Activated CD4-positive, CD25-positive, alpha-beta regulatory T cell treated with anti-CD3 and anti-CD28 coated beads, Interleukin-2, amount 50 U/mL, for 16 hours (primary cell): ENCODE results near the gene LIN37.
"Not testable (repeated sequence)": the region's sequence is repeated elsewhere in the genome, so short reads cannot be mapped to it uniquely, and the experiment has no call there.

Experiments used
- DNase-seq: peaks from one replicate; pipeline ENCODE4 v3.0.0-alpha.2; 2020; ENCODE audit warnings: low read depth, low spot score

Gene LIN37

DNA sequence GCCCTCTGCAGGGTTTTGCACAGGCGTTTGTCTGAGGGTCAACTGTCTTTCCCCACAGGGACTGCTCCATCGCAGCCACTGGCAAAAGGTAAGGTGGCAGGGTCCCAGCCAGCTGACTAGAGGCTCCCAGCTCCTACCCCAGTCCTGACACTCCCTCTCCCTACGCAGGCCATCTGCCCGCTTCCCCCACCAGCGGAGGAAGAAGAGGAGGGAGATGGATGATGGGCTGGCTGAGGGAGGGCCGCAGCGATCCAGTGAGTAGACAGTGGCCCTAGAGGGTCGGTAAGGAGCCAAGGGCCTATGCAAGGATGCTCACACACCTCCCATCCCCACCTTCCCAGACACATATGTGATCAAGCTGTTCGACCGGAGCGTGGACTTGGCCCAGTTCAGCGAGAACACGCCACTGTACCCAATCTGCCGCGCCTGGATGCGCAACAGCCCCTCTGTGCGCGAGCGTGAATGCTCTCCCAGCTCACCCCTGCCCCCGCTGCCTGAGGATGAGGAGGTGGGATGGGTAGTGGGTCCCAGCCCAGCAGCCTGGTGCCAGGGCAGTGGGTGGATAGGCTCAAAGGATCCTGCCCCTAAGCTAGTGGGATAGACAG, 4.5 kb downstream of the LIN37 start:
- no peak for DNase-seq

DNA sequence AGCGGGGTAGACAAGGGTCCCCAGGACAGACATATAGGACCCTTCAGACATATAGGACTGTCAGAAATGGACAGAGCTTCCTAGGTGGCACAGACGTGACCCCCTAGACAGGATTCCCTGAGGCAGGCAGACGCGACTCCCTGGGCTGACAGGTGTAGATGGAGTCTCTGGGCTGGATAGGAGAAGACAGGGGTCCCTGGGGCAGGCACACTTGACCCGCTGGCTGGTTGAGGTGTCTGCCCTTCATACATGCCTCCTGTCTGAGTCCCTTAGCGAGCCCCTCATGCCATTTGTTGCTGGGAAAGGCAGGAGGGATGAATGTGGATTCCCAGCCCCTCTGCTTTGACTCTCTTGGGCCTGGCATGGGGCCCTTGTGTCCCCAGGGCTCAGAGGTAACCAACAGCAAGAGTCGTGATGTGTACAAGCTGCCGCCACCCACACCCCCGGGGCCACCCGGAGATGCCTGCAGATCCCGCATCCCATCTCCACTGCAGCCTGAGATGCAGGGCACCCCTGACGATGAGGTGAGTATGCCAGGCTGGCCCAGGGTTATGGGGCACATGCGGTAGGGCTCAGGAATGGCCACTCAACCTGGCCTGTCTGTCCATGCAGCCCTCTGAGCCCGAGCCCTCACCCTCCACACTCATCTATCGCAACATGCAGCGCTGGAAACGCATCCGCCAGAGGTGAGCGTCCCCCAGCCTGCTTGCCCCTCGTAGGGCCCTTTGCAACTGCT, 5.4 kb downstream of the LIN37 start:
- no peak for DNase-seq

DNA sequence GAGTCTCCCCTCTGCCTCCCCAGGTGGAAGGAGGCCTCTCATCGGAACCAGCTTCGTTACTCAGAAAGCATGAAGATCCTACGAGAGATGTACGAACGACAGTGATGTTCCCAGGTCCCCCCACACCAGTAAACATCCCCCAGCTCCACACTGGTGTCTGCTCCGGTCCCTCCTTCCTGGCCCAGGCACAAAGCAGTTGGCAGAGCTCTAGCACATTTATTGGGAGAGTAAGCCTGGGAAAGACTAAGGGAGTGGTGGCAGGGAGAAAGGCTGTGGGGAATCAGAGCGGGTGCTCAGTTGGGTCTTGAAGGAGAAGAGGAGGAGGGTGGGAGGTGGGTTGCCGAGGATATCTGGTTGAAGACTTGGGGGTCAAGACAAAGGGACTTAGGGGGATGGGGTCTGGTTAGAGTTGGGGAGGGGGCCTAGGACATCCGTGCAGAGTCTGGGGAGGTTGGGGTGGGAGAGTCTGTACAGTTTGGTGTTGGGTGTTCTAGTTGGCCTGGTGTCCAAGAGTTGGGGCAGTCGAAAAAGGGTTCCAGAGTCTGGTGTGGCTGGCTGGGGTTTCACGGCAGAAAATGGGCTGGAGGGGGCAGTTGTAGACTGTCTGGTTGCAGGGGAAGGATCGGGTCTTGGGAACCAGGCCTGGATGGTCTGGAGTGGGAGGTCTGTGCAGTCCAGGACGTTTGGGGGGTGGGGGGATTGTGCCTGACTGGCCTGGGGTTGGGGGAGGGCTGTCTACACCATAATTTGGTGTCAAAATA, 6.2 kb downstream of the LIN37 start:
- DNase-seq: no peak

DNA sequence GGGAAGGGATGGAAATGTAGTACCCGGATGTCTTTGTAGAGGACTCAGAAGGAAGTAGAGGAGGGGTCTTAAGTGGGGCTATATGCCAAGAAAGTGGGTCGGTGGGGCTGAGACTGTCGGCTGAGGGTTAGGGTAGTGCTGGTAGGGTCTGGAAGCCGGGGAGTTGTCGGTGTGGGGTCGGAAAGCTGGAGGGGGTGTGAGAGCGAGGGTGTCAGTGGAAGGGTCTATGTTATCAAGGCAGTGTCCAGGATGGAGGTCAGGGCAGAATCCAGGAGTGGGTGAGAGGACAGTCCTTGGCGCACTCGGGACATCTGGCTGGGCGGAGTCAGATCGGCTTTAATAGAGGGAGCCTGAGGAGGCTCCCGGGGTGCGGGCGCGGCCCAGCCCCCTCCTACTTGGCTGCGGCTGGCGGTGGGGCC, 6.8 kb downstream of the LIN37 start:
- no peak for DNase-seq

DNA sequence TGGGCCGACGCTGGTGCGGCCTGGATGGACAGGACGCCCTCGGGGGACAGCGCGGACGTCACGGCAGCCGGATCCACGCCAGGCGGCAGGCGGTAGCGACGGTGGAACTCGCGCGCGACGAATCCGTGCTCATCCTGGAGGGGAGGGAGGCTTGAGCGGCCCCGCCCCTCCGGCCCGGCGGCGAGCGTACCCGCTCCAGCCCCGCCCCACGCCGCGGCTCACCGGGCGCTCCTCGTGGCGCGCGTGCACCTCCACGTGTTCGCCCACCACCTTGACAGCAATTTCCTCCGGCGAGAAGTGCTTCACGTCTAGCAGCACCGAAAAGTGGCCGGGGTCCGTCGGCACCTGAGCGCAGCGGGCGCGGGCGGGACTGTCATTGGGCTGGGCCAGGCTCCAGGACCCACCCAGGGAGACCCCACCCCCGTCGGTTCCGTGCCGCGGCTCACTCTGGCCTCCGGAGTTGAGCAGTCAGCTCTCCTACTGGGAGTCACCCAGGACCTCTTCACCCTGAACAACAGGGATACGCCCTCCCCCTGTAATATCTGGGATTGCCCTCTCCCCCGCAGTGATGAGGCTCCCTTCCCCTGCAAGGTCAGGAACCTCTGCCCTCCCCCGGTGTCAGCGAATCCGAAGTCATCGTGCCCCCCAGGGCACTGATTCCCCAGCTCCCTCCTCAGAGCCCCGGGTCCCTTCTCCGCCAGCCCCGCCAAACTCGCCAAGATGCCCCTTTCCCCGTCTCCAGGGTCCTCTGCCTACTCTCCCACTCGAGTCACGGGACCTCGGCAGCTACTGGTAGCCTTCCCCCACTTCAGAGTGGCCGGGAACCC, 7.4 kb downstream of the LIN37 start:
- DNase-seq: no peak

DNA sequence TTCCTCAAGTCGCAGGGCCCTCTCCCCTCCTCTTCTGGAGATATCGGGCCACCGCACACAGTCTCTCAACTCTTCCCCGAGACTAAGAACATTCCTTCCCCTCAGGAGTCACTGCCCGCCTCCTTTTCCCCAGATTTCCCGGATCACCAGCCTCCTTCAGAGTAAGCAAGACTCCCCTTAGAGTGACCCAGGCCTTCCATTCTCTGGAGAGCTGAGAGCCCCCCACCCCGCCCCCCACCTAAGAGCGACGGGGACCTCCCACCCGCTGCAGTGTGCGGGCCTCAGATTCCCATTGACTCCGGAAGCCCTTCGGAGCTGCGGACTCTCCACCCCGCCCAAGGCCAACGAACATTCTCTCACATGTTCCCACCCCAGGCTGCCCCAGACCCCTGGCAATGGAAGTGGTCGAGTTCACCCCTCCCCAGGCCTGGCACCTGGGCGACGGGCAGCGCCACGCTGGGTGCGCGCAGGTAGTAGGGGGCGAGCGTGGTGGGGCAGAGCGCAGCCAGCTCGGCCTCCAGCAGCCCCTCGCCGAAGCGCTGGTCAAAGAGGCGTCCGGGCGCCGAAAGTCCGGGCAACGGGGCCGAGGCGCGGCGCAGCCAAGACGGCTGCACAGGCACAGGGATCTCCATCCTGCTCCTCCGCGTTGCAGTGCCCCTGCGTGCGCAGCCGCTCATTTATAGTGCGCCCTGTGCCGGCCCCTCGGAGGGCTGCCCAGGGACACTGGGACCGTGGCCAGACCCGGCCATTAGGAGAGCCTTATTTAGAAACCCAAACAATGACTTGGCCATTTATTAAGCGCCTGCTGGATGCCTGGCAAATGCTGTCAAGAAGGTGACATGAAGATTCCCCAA, 8.2 kb downstream of the LIN37 start, which contains the start of gene HSPB6:
HSPB6 (minus strand) TSS at position 653 of the 854 bp plus-strand sequence; CDS start at position 632, 21 bp downstream.
- no peak for DNase-seq

DNA sequence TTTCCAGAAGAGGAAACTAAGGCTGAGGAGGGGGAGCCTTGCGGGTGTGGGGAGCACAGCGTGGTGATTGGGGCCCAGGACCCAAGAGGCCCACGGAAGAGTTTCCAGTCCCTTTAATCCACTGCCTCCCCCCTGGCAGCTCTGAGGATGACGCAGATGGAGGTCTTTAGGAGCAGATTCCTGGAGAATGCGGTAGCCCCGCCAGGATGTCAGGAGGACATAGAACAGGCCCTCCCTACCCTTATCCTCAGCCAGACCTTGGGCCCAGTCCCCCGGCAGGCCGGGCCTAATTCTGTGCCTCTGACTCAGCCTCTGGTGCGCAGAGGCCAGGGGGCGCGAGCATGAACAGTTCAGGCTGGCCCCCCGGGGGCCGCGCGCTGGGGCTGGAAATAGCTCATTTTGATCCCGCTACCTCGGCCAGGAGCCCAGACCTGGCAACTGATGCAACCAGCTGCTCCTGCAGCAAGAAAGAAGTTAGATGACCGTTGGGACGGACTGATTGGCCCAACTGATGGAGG, 8.9 kb downstream of the LIN37 start:
- DNase-seq: no peak

DNA sequence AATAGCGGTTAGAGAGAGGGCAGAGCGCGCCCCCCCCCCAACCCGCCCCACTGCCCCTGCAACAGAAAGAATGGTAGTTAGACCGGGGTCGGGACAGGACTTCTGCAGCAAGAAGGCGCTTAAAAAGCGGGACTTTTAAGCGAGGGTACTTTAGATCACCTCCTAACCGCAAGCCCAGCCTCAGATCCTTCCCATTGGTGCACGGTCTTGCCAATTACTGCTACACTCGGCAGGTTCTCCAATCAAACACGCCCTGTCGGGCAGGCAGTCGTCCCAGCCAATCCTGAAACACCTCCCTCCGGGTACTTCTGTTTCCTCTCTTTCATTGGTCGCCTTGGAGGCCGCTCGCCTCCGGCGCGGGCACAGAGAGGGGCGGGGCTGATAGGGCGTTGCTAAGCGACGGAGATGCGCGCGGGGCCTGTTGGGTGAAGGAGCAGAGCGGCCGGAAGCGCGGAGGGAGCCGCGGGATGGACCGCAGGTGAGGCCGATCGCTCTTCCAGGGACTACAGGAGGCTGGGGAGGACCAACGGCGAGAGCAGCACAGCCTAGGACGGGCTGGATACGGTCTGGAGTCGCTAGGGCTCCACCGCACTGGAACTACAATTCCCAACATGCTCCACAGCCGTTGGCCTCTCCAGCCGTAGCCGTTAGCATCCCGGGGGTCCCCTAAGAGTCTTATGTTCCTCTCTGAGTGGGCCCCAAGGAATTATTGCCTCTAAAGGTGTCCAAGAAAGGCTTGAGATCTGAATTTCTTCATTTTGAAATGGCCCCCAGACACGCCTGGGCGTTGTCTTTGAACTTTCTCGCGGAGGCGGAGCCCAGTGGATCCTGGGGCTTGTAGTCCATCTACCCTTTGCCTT, 9.6 kb downstream of the LIN37 start, which contains the start of gene PROSER3:
PROSER3 (plus strand) TSS at position 428 of the 860 bp plus-strand sequence; CDS start at position 468, 40 bp downstream.
- DNase-seq: peak; percentile 97

DNA sequence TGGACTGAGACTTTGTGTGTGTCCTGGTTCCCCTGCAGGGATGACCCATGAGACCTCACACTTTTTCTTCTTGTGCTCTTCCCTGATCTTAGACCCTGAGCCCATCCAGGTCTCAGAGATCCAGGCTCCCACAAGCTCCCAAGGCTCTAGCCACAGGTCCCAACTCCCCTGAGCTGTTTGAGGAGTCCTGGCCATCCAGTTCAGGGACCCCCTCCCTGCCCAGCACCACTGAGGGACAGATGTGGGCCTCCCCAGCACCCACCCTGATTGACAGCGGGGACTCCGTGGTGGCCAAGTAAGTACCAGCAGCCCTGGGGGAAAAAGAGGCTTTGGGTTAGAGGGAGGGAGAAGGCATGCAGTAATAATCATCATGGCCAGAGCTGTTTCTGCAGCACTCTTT, 11.3 kb downstream of the LIN37 start:
- DNase-seq: no peak

DNA sequence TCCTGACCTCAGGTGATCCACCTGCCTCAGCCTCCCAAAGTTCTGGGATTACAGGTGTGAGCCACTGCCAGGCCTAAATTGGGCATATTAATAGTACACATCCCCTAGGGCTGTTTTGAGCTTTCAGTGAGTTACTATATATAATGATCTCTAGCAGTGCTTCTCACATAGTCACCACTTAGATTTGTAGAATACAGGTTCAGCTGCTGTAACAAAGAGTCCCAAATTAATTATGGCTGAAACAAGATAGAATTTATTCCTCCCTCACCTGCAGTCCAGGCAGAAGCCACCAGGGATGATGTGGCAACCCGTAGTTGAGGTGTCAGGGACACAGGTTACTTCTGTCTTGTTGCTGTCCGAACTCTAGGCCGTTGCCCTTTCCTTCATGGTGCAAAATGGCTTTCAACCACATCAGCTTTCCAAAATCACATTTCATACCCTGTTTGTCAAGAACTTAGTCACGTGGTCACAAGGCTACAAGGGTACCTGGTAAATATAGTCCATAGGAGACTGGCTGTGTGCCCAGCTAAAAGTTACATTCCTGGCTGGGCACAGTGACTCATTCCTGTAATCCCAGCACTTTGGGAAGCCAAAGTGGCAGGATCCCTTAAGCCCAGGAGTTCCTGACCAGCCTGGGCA, 12.5 kb downstream of the LIN37 start:
- DNase-seq: no peak

DNA sequence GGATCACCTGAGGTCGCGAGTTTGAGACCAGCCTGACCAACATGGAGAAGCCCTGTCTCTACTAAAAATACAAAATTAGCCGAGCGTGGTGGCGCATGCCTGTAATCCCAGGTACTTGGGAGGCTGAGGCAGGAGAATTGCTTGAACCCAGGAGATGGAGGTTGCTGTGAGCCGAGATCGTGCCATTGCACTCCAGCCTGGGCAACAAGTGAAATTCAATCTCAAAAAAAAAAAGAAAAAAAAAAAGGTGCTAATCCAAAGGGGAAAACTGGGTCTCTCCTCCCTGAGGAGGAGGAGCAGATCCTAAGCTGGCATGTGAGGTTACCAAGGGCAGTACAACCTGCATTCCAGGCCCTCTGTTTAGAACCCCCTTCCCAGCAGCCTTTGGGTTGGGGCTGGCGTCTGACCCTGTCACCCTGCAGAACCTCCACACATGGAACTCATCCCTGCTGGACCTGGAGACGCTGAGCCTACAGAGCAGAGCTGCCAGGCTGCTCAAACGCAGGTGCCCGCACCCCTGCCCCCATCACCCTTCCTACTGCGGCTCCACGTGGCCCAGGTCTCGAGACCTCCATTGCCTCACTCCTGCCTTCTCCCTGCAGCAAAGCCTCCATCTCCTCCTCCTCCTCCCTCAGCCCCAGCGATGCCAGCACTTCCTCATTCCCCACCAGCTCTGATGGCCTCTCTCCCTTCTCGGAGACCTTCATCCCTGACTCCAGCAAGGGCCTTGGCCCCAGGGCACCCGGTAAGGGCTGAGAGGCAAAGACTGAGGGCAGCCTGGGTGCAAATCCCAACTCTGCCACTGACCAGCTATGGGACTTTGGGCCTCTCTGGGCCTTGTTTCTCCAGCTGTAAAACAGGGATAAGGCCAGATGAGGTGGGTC, 16.3 kb downstream of the LIN37 start:
- DNase-seq: no peak

DNA sequence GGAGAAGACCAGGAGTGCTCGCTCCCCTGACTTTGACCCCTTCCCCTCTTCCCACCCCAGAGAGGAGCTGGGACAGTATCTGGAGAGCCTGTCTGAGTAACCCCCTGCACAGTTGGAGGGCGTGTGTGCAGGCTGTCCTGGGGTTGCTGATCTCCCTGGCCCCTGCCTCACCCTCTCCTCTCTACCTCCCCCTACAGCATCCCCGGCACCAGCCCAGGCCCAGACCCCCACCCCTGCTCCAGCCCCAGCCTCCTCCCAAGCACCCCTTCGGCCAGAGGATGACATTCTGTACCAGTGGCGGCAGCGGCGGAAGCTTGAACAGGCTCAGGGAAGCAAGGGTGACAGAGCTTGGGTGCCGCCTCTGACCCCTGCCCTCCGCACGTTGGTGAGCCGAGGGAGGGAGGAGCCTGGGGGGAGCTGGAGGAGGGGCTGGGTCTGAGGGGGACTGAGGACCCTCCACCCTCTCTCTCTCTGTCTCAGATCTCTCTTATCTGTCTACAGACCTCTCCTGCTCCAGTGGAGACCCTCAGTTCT, 18.3 kb downstream of the LIN37 start:
- no peak for DNase-seq

DNA sequence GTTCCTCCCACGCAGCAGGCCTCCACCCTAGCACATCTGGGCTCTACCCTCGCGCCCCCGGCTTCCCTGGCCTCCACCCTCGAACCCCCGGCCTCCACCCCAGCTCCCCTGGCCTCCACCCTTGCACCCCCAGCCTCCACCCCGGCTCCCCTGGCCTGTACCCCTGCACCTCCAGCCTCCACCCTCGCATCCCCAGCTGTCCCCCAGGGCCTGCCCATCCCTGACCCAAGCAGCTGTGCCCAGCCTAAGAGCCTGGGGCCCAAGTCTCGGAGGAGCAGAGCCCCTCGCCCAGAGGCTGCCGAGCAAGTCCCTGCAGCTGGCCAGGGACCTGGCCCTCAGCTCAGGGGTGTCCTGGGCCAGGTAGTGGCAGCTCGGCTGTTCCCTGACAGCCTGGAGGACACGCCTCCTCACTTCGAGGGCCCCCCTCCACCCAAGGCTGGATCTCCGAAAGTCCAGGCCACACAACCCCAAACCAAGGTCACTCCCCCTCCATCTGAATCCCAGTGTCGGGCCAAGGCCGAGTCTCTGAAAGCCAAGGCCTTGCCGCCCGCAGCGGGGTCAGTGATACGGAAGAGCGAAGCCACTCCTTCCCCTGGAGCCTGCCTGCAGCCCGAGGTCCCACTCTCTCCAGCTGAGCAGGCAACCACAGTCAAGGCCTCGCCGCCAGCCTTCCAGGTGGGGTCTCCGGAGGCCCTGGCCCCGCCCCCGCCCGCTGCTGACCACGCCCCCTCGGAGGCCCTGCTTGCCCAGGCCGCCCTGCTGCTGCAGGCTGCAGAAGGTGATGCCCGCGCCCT, 19.1 kb downstream of the LIN37 start:
- DNase-seq: no peak

DNA sequence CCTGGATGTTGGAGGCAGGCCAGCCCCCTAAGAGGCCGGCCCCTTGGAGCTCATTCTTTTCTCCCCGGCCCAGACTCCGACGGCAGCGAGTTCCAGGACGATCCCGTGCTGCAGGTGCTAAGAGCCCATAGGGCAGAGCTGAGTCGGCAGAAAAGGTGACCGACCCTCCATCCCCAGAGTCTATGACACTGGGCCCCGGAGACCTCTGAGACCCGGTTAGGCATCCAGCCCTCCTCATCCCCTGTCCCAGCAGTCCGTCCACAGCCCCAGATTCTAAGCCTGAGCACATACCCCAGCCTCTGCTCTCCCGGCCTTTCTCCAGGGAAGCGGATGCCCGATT, 19.7 kb downstream of the LIN37 start:
- no peak for DNase-seq

DNA sequence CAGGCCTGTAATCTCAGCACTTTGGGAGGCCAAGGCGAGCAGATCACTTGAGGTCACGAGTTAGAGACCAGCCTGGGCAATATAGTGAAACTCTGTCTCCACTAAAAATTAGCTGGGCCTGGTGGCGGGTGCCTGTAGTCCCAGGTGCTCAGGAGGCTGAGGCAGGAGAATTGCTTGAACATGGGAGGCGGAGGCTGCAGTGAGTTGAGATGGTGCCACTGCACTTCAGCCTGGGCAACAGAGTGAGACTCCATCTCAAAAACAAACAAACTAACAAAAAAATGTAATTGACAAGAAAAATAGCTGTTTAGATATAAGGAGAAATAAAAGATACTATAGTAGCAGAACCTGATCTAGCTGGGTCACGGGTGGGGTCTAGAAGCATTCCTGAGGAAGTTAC, 24.0 kb downstream of the LIN37 start:
- not testable (repeated sequence) for DNase-seq

DNA sequence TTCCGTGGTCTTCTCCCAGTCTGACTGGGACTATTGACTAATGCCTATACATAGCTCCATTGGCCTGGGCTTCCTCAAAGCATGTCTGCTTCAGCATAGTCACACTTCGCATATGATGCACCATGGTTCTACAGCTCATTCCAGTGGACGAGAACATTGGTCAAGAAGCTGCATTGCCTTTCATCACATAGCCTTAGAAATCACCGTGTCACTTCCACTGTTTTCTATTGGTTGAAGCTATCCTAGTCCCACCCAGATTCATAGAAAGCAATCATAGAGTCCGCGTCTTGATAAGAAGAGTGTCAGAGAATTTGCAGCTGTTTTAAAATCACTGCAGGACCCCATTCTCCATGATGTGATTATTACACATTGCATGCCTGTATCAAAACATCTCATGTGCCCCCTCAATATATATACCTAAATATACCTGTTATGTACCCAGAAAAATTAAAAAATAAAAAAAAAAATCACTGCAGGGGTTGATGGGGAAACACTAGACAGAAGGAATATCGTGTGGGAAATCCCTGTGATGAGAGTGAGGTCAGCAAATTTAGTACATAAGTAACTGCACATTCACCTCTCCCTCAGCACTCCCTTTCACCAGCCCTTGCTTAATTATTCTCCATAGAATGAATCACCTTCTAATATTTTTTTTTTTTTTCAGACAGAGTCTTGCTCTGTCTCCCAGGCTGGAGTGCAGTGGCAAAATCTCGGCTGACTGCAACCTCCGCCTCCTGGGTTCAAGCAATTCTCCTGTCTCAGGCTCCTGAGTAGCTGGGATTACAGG, 24.8 kb downstream of the LIN37 start:
- no peak for DNase-seq
